Measurements from ENCODE around the gene ACHE. TPM values are rescaled to one million over a fixed set of nuclear protein-coding genes. Genes with fewer than 3 reads are reported as not detected.

ACHE gene
- polyA plus RNA-seq, 1 donor: 7.4 TPM

GRCh38 chr7:100899432-100899831 is 3.7 kb upstream of the ACHE start:
- no CpG with 5 or more reads among the region's 5 CpGs for WGBS (ENCODE audit: insufficient coverage, low lambda C conversion rate)
- Histone ChIP-seq H3K27ac (ENCODE audit: low read length) (no peak overlapping the region), H3K9me3 (ENCODE audit: control insufficient read depth, low read depth, low read length) (peaks cover 11% of the 10 kb centered on the region), H3K4me3 (ENCODE audit: low read length) (no peak overlapping the region), H3K4me1 (ENCODE audit: control insufficient read depth, insufficient read depth, low read length) (peaks cover 37% of the 10 kb centered on the region), H3K27me3 (ENCODE audit: control insufficient read depth, insufficient read depth, low read length) (peaks cover 22% of the 10 kb centered on the region), H3K36me3 (ENCODE audit: control insufficient read depth, insufficient read depth, low read length) (no peaks in the 10 kb centered on the region)
- no peak for DNase-seq

DNA sequence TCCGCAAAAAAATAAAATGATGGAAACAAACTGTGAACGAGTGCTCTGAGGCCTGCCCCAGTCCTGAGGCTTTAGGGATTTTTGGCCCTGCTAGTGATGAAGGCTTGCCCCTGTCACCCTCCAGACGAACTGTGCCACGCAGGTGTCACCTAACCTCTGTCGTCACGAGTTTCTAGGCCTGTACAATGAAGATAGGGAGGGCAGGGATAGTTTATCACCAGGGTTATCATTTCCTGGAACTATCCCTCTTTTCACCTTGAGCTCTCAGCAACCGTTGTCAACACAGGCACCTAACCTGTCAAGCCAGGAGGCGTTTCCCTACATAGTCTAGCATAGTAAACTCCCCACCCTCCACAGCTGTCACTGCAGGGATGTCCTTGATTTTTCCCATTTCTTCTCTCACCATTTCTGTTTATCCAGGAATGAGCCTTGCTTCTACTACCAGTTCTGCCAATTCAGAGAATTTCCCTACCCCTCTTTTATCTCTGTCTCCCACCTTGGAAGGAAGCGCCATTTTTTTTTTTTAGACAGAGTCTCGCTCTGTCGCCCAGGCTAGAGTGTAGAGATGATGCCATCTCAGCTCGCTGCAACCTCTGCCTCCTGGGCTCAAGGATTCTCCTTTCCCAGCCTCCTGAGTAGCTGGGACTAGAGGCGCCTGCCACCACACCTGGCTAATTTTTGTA is 2.2 kb upstream of the ACHE start:
- Histone ChIP-seq H3K27ac (ENCODE audit: low read length) (peak overlapping the region; percentile 82), H3K4me1 (ENCODE audit: control insufficient read depth, insufficient read depth, low read length) (peaks cover 34% of the 10 kb centered on the region), H3K36me3 (ENCODE audit: control insufficient read depth, insufficient read depth, low read length) (no peaks in the 10 kb centered on the region), H3K27me3 (ENCODE audit: control insufficient read depth, insufficient read depth, low read length) (peaks cover 27% of the 10 kb centered on the region), H3K9me3 (ENCODE audit: control insufficient read depth, low read depth, low read length) (peaks cover 11% of the 10 kb centered on the region), H3K4me3 (ENCODE audit: low read length) (no peak overlapping the region)
- WGBS (ENCODE audit: insufficient coverage, low lambda C conversion rate): 60% methylated on average over 1 of the region's 13 CpGs
- peak; percentile 88 to 94 for DNase-seq

DNA sequence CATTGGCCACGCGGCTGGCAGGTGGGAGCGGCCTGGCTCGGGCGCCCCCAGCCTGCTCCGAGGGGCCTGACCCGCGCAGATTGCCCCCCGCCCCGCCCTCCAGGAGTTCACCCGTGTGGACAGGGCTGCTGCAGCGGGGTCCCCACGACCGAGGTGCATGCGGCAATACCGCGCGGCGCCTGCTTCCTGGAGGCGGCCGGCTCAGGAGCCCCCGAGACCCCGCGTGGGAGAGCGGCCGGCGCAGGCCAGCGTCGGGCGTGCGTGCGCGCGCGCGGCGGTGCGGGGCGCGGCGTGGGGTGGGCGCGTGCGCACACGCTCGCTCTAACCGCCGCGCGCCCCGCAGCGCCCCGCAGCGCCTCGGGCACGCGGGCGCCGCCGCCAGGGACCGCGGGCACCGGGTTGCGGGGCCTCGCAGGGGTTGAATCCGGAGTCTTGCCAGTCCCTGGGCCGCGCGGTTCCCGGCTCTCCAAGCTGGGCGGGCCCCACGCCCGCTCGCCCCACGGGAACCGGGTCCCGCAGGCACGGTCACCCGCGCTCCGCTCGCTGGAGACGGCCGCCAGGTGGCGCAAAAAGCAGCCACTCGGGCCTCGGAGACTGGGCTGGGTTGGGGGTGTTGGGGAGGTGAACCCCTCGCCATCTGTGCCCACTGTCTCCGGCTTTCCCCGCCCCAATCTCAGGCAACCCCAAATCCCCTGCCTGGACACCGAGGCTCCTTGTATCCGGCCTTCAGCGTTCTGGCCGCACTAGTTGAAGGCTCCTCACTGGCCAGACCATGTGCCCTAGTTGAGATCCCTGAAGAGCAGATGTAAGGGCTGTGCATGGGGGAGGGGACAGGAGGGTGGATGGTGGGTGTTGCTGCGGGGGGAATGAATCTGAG is 1.3 kb upstream of the ACHE start:
- H3K27ac ChIP-seq (ENCODE audit: low read length): peak overlapping the region; percentile 82

GRCh38 chr7:100895956-100896731 is 456 bp upstream of the ACHE start:
- Histone ChIP-seq H3K9me3 (ENCODE audit: control insufficient read depth, low read depth, low read length) (peaks cover 11% of the 10 kb centered on the region), H3K4me1 (ENCODE audit: control insufficient read depth, insufficient read depth, low read length) (peaks cover 27% of the 10 kb centered on the region), H3K27ac (ENCODE audit: low read length) (peak overlapping the region; percentile 51), H3K4me3 (ENCODE audit: low read length) (peak overlapping the region; percentile 31), H3K27me3 (ENCODE audit: control insufficient read depth, insufficient read depth, low read length) (peaks cover 31% of the 10 kb centered on the region), H3K36me3 (ENCODE audit: control insufficient read depth, insufficient read depth, low read length) (no peaks in the 10 kb centered on the region)
- DNase-seq: peak; percentile 76 to 88
- no CpG with 5 or more reads among the region's 54 CpGs for WGBS (ENCODE audit: insufficient coverage, low lambda C conversion rate)

More for the DNA sequence above, 1.3 kb upstream of the ACHE start:
- H3K4me1 ChIP-seq (ENCODE audit: control insufficient read depth, insufficient read depth, low read length): peaks cover 26% of the 10 kb centered on the region
- H3K4me3 ChIP-seq (ENCODE audit: low read length): peak overlapping the region; percentile 3
- H3K9me3 ChIP-seq (ENCODE audit: control insufficient read depth, low read depth, low read length): peaks cover 11% of the 10 kb centered on the region
- H3K27me3 ChIP-seq (ENCODE audit: control insufficient read depth, insufficient read depth, low read length): peaks cover 29% of the 10 kb centered on the region
- no peaks in the 10 kb centered on the region for H3K36me3 ChIP-seq (ENCODE audit: control insufficient read depth, insufficient read depth, low read length)
- no CpG with 5 or more reads among the region's 95 CpGs for WGBS (ENCODE audit: insufficient coverage, low lambda C conversion rate)
- DNase-seq: peak in 1 of 2 donors; percentile 75

DNA sequence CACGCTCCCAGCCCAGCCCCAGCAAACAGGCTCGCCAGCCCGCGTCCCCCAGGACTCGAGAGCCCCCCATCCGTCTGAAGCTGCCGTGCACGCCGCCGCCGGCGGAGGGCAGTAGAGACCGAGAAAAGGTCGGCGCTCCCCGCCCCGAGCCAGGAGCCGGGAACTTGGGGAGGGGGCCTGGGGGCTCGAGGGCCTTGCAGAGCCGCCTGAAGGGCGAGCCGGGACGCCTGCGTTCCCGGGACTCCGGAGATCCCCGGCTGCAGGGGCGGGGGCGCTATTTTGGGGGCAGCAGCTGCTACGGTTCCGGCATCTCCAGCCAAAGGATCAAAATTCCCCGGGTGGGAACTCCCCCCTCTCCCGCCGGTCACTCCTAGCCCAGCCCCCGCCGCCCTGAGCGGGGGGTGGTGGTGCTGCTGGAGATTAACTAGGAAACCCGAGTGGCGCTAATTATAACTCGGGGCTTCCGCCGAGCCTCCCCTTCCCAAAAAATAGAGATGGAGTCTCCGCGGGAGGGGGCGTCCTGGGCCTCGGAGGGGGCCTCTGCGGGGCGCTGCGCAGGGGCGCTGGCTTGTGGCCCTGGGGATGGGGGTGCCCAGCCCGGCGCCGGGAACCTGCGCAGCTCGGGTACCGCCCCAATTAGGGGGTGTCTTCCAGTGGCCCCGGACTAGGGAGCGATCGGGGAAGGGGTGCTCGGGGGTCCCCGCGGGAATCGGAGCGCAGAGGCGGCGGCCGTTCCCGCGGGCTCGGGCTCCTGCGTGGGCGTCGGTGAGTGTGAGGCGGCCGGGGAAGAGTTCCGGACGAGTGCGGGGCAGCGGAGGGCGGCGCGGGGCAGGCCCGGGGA is 608 bp downstream of the ACHE start:
- H3K9me3 ChIP-seq (ENCODE audit: control insufficient read depth, low read depth, low read length): peaks cover 11% of the 10 kb centered on the region
- peaks cover 35% of the 10 kb centered on the region for H3K27me3 ChIP-seq (ENCODE audit: control insufficient read depth, insufficient read depth, low read length)

DNA sequence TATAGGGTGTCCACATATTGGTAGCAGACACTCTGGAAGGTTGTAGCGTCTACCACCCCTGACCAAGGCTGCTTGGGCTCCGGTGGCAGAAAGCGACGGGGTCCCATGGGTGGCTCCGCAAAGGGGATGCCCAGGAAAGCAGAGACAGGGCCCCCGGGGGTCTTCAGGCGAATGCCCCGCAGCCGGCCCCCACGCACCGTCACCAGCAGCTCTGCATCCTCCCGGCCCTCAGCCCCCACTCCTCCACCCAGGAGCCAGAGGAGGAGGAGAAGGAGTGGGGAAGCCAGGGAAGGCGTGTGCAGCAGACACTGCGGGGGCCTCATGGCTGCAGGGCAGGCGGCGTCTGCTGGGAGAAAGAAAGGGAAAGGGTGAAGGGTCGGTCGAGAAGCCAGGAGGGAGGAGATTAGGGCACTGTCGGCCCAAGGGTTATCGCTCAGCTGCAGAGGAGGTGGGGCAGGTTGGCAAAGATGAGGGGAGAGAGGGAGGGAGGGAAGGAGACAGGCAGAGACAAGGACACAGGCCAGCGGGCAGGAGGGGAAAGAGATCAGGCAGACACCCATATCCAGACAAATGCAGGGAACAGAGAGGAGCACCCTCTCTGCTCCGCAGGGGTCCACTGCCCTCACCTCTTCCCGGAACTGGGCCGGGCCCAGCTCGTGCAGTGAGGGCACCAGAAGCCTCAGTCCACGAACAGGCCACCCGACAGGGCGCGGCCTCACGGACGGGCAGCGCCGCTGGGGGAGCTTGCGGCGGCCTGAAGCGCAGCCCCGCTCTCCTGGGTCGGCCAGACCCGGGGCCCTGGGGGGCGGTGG is 1.6 kb downstream of the ACHE start:
- Histone ChIP-seq H3K36me3 (ENCODE audit: control insufficient read depth, insufficient read depth, low read length) (no peaks in the 10 kb centered on the region), H3K27me3 (ENCODE audit: control insufficient read depth, insufficient read depth, low read length) (peaks cover 35% of the 10 kb centered on the region), H3K4me1 (ENCODE audit: control insufficient read depth, insufficient read depth, low read length) (peaks cover 36% of the 10 kb centered on the region), H3K4me3 (ENCODE audit: low read length) (peak overlapping the region; percentile 54), H3K9me3 (ENCODE audit: control insufficient read depth, low read depth, low read length) (peaks cover 11% of the 10 kb centered on the region), H3K27ac (ENCODE audit: low read length) (no peak overlapping the region)
- DNase-seq: no peak
- no CpG with 5 or more reads among the region's 40 CpGs for WGBS (ENCODE audit: insufficient coverage, low lambda C conversion rate)

More for the DNA sequence above, 608 bp downstream of the ACHE start:
- H3K4me3 ChIP-seq (ENCODE audit: low read length): peak overlapping the region; percentile 54
- H3K36me3 ChIP-seq (ENCODE audit: control insufficient read depth, insufficient read depth, low read length): no peaks in the 10 kb centered on the region
- peak in 1 of 2 donors; percentile 48 for DNase-seq
- H3K27ac ChIP-seq (ENCODE audit: low read length): no peak overlapping the region
- no CpG with 5 or more reads among the region's 83 CpGs for WGBS (ENCODE audit: insufficient coverage, low lambda C conversion rate)
- H3K4me1 ChIP-seq (ENCODE audit: control insufficient read depth, insufficient read depth, low read length): peaks cover 33% of the 10 kb centered on the region

DNA sequence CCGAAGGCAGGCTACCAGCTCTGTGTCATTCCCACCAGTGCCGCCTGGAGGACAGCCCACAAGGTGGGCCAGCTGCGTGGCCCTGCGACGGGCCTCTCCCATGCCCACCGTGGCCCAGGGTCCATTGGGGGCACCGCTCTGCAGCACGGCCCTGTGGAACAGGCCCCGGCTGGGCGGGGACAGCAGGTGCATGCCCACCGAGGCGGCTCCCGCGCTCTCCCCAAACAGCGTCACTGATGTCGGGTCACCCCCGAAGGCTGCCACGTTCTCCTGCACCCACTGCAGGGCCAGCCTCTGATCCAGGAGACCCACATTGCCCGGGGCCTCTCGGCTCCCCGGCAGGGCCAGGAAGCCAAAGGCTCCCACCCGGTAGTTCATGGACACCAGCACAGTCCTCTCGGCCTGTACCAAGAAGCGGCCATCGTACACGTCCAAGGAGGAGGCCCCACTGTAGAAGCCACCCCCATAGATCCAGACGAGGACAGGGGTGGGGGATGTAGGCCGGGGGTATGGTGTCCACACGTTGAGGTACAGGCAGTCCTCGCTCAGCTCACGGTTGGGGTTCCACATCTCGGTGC is 2.3 kb downstream of the ACHE start:
- DNase-seq: no peak
- no peak overlapping the region for H3K4me3 ChIP-seq (ENCODE audit: low read length)
- peaks cover 11% of the 10 kb centered on the region for H3K9me3 ChIP-seq (ENCODE audit: control insufficient read depth, low read depth, low read length)
- peaks cover 43% of the 10 kb centered on the region for H3K4me1 ChIP-seq (ENCODE audit: control insufficient read depth, insufficient read depth, low read length)
- peaks cover 35% of the 10 kb centered on the region for H3K27me3 ChIP-seq (ENCODE audit: control insufficient read depth, insufficient read depth, low read length)
- no peak overlapping the region for H3K27ac ChIP-seq (ENCODE audit: low read length)
- peaks cover 4% of the 10 kb centered on the region for H3K36me3 ChIP-seq (ENCODE audit: control insufficient read depth, insufficient read depth, low read length)
- WGBS (ENCODE audit: insufficient coverage, low lambda C conversion rate): no CpG with 5 or more reads among the region's 32 CpGs

DNA sequence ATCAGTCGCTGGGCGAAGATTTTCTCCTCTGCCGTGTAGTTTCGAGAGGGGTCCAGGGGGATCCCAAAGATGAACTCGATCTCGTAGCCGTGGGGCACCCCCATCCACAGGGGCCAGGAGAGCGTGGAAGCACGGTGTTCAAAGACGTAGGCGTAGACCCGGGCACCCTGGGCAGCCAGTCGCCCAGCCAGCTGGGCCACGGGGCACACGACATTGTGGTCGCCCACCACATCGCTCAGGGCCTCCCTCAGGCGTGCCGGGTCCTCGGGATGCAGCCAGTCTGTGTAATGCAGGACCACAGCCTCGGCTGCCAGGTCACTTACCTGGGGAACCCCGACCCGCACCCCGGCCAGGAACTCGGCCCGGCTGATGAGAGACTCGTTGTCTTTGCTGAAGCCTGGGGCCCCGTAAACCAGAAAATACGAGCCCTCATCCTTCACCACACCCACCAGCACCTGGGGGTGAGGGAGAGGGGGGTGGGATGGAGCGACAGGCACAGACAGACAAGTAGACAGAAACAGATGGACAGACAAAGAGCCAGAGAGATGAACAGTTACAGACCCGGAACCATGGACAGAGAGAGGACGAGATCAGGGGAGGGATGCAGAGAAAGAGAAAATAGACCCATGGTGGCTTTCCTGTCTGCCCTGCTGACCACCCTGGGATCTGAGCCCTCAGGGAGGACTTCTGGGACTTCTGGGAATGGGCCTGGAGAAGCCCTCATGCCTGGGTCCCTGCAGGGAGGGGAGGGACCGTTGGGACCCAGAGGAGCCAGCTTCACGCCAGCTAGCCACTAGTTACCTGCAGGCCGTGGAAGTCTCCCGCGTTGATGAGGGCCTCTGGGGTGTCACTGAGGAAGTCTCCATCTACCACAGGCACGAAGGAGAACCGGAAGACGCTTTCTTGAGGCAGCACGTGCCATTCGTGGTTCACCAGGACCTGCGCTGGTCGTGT is 3.0 kb downstream of the ACHE start:
- DNase-seq: no peak
- Histone ChIP-seq H3K27me3 (ENCODE audit: control insufficient read depth, insufficient read depth, low read length) (peaks cover 35% of the 10 kb centered on the region), H3K27ac (ENCODE audit: low read length) (no peak overlapping the region), H3K36me3 (ENCODE audit: control insufficient read depth, insufficient read depth, low read length) (peaks cover 11% of the 10 kb centered on the region), H3K4me3 (ENCODE audit: low read length) (no peak overlapping the region), H3K4me1 (ENCODE audit: control insufficient read depth, insufficient read depth, low read length) (peaks cover 48% of the 10 kb centered on the region), H3K9me3 (ENCODE audit: control insufficient read depth, low read depth, low read length) (peaks cover 11% of the 10 kb centered on the region)
- 83% methylated on average over 2 of the region's 44 CpGs for WGBS (ENCODE audit: insufficient coverage, low lambda C conversion rate)
